GM12878 (cell line): ENCODE results near the gene RELL2. TPM values are rescaled to one million over a fixed set of nuclear protein-coding genes. Genes with fewer than 3 reads are reported as not detected.

Experiments used
- MTA2 ChIP-seq: fragments of 450-650 bp; IDR thresholded peaks from 2 replicates; pipeline ENCODE4 v1.6.1; 2016; ENCODE audit warnings: low read depth, mild to moderate bottlenecking, moderate library complexity
- TCF7 ChIP-seq: IDR thresholded peaks from 2 replicates; pipeline ENCODE4 v1.6.1; 2014; ENCODE audit warnings: antibody characterized with exemption, borderline replicate concordance
- polyA plus RNA-seq, 11 experiments: library from polyadenylated mRNA; depleted of rRNA in 4 of 11; unstranded in 6 of 11; stranded (reverse) in 5 of 11; fragments of >200 nt; fragmentation: Nextera tagmentation in 4 of 11; fragmentation: Illumina TruSeq in 1 of 11; extraction: Ambion mirVana in 4 of 11; extraction: Trizol in 1 of 11; gene quantifications; 1 replicate in 1 of 11; 2 replicates in 10 of 11; pipeline versions ENCODE4 v1.2.1 to v1.2.3, GENCODE V29; 2011 to 2016; ENCODE audit warnings: inconsistent platforms in 2 of 11, missing spikeins in 2 of 11, low read depth in 1 of 11
- total RNA-seq, 4 experiments: library from RNA; depleted of rRNA in 3 of 4; stranded (reverse); fragments of >200 nt in 3 of 4; fragmentation: Illumina TruSeq in 1 of 4; extraction: Trizol in 1 of 4; gene quantifications; 2 replicates each; pipeline versions ENCODE4 v1.2.1 to v1.2.3, GENCODE V29; 2013 to 2021
- TF ChIP-seq, protein P1 (sequence below): IDR thresholded peaks from 2 replicates; pipeline ENCODE4 v1.6.1; 2012; ENCODE audit warnings: improper control_type of control experiment, low read depth, low read length; ENCODE audit not compliant: insufficient replicate concordance
- TF ChIP-seq, protein P2 (sequence below): fragments of 450-650 bp; IDR thresholded peaks from 2 replicates; pipeline ENCODE4 v1.6.1; 2017; ENCODE audit warnings: borderline replicate concordance

The RELL2 gene
- total and polyA plus RNA-seq, 10 of the 15 experiments (the other 5 are each of a cell fraction or from before 2014, with no cell fraction given): 0.23 to 21.4 (median 7.1) TPM

DNA sequence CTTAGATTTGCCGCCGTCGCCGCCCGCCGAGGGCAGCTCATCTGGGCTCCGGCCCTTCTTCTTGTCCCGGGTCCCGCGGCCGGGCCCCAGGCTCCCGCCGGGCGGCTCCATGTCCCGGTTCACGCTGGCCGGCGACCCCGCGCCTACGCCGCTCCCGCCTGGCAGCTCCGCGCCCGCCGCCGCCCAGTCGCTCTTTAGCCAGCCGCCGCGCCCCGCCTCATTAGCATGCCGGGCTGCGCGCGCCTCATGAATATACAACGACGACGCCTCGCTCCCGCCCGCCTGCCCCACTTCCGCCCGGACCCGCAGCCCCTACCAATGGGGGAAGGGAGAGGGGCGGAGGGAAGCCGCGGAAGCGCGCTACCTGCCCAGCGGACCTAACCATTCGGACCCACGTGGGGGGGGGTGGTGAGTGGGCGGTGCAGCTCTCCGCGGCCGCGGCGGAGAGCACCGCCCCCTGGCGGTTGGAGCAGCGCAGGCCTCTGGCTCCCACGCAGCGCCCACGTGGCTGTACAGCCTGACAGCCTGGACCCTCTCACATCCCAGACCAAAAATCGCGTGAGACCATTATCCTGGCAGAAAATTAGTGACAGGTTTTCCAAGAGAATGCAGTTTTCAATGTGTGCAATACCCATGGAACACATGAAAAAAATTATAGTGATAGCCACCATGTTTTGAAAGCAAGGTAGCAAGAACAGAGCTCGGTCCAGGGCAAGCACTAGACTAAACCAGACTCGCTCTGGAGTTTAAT lies 17.8 kb upstream of the RELL2 start, which contains the start of gene DIAPH1 (continued):
- TF ChIP-seq, protein P1, sequence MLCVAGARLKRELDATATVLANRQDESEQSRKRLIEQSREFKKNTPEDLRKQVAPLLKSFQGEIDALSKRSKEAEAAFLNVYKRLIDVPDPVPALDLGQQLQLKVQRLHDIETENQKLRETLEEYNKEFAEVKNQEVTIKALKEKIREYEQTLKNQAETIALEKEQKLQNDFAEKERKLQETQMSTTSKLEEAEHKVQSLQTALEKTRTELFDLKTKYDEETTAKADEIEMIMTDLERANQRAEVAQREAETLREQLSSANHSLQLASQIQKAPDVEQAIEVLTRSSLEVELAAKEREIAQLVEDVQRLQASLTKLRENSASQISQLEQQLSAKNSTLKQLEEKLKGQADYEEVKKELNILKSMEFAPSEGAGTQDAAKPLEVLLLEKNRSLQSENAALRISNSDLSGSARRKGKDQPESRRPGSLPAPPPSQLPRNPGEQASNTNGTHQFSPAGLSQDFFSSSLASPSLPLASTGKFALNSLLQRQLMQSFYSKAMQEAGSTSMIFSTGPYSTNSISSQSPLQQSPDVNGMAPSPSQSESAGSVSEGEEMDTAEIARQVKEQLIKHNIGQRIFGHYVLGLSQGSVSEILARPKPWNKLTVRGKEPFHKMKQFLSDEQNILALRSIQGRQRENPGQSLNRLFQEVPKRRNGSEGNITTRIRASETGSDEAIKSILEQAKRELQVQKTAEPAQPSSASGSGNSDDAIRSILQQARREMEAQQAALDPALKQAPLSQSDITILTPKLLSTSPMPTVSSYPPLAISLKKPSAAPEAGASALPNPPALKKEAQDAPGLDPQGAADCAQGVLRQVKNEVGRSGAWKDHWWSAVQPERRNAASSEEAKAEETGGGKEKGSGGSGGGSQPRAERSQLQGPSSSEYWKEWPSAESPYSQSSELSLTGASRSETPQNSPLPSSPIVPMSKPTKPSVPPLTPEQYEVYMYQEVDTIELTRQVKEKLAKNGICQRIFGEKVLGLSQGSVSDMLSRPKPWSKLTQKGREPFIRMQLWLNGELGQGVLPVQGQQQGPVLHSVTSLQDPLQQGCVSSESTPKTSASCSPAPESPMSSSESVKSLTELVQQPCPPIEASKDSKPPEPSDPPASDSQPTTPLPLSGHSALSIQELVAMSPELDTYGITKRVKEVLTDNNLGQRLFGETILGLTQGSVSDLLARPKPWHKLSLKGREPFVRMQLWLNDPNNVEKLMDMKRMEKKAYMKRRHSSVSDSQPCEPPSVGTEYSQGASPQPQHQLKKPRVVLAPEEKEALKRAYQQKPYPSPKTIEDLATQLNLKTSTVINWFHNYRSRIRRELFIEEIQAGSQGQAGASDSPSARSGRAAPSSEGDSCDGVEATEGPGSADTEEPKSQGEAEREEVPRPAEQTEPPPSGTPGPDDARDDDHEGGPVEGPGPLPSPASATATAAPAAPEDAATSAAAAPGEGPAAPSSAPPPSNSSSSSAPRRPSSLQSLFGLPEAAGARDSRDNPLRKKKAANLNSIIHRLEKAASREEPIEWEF: peak; percentile 28
- TF ChIP-seq, protein P2, sequence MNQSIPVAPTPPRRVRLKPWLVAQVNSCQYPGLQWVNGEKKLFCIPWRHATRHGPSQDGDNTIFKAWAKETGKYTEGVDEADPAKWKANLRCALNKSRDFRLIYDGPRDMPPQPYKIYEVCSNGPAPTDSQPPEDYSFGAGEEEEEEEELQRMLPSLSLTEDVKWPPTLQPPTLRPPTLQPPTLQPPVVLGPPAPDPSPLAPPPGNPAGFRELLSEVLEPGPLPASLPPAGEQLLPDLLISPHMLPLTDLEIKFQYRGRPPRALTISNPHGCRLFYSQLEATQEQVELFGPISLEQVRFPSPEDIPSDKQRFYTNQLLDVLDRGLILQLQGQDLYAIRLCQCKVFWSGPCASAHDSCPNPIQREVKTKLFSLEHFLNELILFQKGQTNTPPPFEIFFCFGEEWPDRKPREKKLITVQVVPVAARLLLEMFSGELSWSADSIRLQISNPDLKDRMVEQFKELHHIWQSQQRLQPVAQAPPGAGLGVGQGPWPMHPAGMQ: no peak
- TF ChIP-seq TCF7 (no peak), MTA2 (no peak)
